ENCODE results near the gene LGR4. TPM values are rescaled to one million over a fixed set of nuclear protein-coding genes. Genes with fewer than 3 reads are reported as not detected.
A peak's percentile ranks its signal among the peaks of the same experiment; 100 is the strongest.

The LGR4 gene
- total and polyA plus RNA-seq, 9 of the 15 experiments (the other 6 are each of a cell fraction or from before 2014, with no cell fraction given): 0.94 to 10.1 (median 5.8) TPM

- Histone ChIP-seq H3K27ac (ENCODE audit: extremely low read depth, low read depth, low read length) (no peak overlapping the region), H3K27me3 (ENCODE audit: control insufficient read depth in 2 of 2, insufficient read depth in 2 of 2, low read length in 2 of 2) (no peaks in the 10 kb centered on the region), H3K4me3 (no peak overlapping the region), H4K20me1 (replicated peaks; ENCODE audit: control insufficient read depth, insufficient read depth, low read length) (0 out of 2 replicates have a peak, but pooled peaks cover 6% of the 10 kb centered on the region), H3K9me3 (replicated peaks; ENCODE audit: control insufficient read depth, insufficient read depth, low read depth, low read length) (no peaks in the 10 kb centered on the region), H3K9ac (ENCODE audit: insufficient read depth in 1 of 2, low read depth in 2 of 2, low read length in 2 of 2) (no peak overlapping the region), H3K36me3 (ENCODE audit: control insufficient read depth, insufficient read depth, low read length) (no peaks in the 10 kb centered on the region), H3K79me2 (ENCODE audit: control insufficient read depth, insufficient read depth, low read length) (peaks cover 31% of the 10 kb centered on the region), H3K4me2 (ENCODE audit: insufficient read depth, low read length) (no peak overlapping the region), H2AFZ (ENCODE audit: low read depth, low read length) (no peak overlapping the region), H3K9me1 (ENCODE audit: control insufficient read depth, insufficient read depth, low read length) (no peaks in the 10 kb centered on the region), H3K4me1 (replicated peaks in 1 of 2; ENCODE audit: control insufficient read depth in 2 of 2, insufficient read depth in 2 of 2, low read length in 2 of 2) (peaks cover 0 to 18% of the 10 kb centered on the region in 2 experiments; a peak in 2 of 5 replicates)
- TF ChIP-seq ZNF316 (IDR thresholded peaks at IDR 0.05) (peak; percentile 40), HDAC3 (IDR thresholded peaks at IDR 0.05; ENCODE audit: borderline replicate concordance, partially characterized antibody) (no peak)
- TF ChIP-seq, protein P1, sequence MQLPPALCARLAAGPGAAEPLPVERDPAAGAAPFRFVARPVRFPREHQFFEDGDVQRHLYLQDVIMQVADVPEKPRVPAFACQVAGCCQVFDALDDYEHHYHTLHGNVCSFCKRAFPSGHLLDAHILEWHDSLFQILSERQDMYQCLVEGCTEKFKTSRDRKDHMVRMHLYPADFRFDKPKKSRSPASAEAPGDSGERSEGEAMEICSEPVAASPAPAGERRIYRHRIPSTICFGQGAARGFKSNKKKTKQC (CRISPR knock-in tag; IDR thresholded peaks at IDR 0.05): no peak
- ATAC-seq (no peak), DNase-seq (ENCODE audit: extremely low read depth in 1 of 4, low spot score in 3 of 4) (no peak), FAIRE-seq (no peak)
- ChIA-PET POLR2A (interaction anchor here (0.7 to 1.2 kb wide), 4 partner anchors 8 to 44 kb away, joined by 3 to 5 read pairs (median 4); partner anchors contain the start of gene LGR4), CTCF (ENCODE audit: low intra/inter-chr PET ratio) (interaction anchor here (0.6 kb wide), 1 partner anchor 89 kb away, joined by 5 read pairs; no protein-coding TSS in a partner anchor)
- in situ Hi-C loops (cut with MboI): no loop called here
- intact Hi-C loops (cut with micrococcal nuclease): no loop called here
- WGBS (ENCODE audit: insufficient coverage, low coverage, missing lambda C conversion rate): 95% methylated on average over 2 of the region's 2 CpGs
- BruUV-seq (replicated peaks): no TSS peak
Measured at GRCh38 chr11:27464909-27465308, 7.7 kb downstream of the LGR4 start.

DNA sequence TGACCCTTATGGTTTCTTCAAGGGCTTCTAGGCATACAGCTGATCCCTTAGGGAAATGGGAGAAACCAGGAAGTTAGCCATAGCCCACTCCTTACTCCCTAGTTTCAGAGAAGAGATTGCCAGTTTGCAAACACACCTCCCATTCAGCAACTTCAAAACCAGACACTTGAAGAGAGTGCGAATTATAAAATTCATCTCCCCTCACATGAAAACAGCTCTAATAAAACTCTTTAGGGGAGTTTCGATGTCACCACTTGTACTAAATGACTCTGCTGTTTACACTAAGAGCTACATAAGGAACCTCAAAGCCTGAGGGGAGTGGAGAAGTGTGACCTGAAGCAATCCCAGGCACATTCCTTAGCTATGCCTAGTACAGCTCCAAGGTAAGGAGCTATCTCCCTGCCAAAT is 8.3 kb downstream of the LGR4 start:
- peak overlapping the region in 1 of 2 experiments; percentile 16; a peak in 1 of 4 replicates for H3K9ac ChIP-seq (ENCODE audit: insufficient read depth in 1 of 2, low read depth in 2 of 2, low read length in 2 of 2)
- H3K79me2 ChIP-seq (ENCODE audit: control insufficient read depth, insufficient read depth, low read length): peaks cover 29% of the 10 kb centered on the region
- H2AFZ ChIP-seq (ENCODE audit: low read depth, low read length): peak overlapping the region; percentile 79
- H4K20me1 ChIP-seq (replicated peaks; ENCODE audit: control insufficient read depth, insufficient read depth, low read length): 0 out of 2 replicates have a peak, but pooled peaks cover 5% of the 10 kb centered on the region
- H3K27me3 ChIP-seq (ENCODE audit: control insufficient read depth in 2 of 2, insufficient read depth in 2 of 2, low read length in 2 of 2): no peaks in the 10 kb centered on the region
- TF ChIP-seq ZNF766 (CRISPR knock-in tag; conservative IDR thresholded peaks at IDR 0.05): 0 out of 2 replicates have a peak, but pooled peaks have one; percentile 47
- TF ChIP-seq TBP (optimal IDR thresholded peaks at IDR 0.05; ENCODE audit: low read depth, low read length): peak; percentile 23
- TF ChIP-seq POLR2B (IDR thresholded peaks at IDR 0.05; ENCODE audit: low read depth, partially characterized antibody): no peak
- TF ChIP-seq ELF1 (tag; IDR thresholded peaks at IDR 0.05): peak; percentile 46; the same call in 1 of the 2 replicates
- H3K27ac ChIP-seq (ENCODE audit: extremely low read depth, low read depth, low read length): peak overlapping the region; percentile 54; the same call in 2 of the 3 replicates
- DNase-seq (ENCODE audit: extremely low read depth in 1 of 4, low spot score in 3 of 4): peak in 1 of 4 experiments; percentile 13
- ChIA-PET CTCF (ENCODE audit: low intra/inter-chr PET ratio) (interaction anchor here (0.6 kb wide), 1 partner anchor 89 kb away, joined by 5 read pairs; no protein-coding TSS in a partner anchor), POLR2A (interaction anchor here (0.7 kb wide), 1 partner anchor 9 kb away, joined by 5 read pairs; the partner anchor contains the start of gene LGR4)
- no peaks in the 10 kb centered on the region for H3K9me1 ChIP-seq (ENCODE audit: control insufficient read depth, insufficient read depth, low read length)
- peak; percentile 76 for ATAC-seq
- H3K4me2 ChIP-seq (ENCODE audit: insufficient read depth, low read length): peak overlapping the region; percentile 17
- H3K36me3 ChIP-seq (ENCODE audit: control insufficient read depth, insufficient read depth, low read length): no peaks in the 10 kb centered on the region
- no peak for FAIRE-seq
- H3K9me3 ChIP-seq (replicated peaks; ENCODE audit: control insufficient read depth, insufficient read depth, low read depth, low read length): no peaks in the 10 kb centered on the region
- intact Hi-C loops (cut with micrococcal nuclease): no loop called here
- WGBS (ENCODE audit: insufficient coverage, low coverage, missing lambda C conversion rate): 51% methylated on average over 2 of the region's 2 CpGs
- in situ Hi-C loops (cut with MboI): no loop called here
- no TSS peak for BruUV-seq (replicated peaks)
- H3K4me3 ChIP-seq: no peak overlapping the region
- H3K4me1 ChIP-seq (replicated peaks in 1 of 2; ENCODE audit: control insufficient read depth in 2 of 2, insufficient read depth in 2 of 2, low read length in 2 of 2): peaks cover 0 to 18% of the 10 kb centered on the region in 2 experiments; a peak in 2 of 5 replicates
